ENCODE measurements around the gene CRYGA.

The CRYGA gene

DNA sequence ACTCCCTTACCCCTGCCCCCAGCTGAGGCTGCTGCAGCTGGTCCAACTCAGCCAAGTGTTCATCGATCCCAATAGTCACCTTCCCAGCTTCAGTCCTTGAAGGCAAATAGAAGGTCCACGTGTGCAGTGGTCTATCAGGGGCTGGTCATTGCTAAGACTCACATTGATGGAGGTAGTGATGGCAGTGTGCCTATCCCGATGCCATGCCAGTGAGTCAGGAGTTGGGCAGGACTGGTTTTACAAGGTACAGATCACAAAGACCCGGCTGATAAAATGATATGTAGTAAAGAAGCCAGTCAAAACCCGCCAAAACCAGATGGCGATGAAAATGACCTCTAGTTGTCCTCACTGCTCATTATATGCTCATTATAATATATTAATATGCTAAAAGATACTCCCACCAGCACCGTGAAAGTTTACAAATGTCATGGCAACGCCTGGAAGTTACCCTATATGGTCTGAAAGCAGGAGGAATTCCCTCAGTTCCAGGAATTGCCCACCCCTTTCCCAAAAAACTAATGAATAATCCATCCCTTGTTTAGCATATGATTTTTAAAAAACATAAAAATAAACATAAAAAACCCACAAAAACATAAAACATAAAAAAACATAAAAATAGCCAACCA, 29.3 kb upstream of the CRYGA start:
- H3K4me3 ChIP-seq (replicated peaks in 1 of 2; ENCODE audit: low read depth in 2 of 2, low read length in 2 of 2), result no peak overlapping the region
- no peak for DNase-seq (ENCODE audit: low read depth in 2 of 2)
- TF ChIP-seq, protein P1, sequence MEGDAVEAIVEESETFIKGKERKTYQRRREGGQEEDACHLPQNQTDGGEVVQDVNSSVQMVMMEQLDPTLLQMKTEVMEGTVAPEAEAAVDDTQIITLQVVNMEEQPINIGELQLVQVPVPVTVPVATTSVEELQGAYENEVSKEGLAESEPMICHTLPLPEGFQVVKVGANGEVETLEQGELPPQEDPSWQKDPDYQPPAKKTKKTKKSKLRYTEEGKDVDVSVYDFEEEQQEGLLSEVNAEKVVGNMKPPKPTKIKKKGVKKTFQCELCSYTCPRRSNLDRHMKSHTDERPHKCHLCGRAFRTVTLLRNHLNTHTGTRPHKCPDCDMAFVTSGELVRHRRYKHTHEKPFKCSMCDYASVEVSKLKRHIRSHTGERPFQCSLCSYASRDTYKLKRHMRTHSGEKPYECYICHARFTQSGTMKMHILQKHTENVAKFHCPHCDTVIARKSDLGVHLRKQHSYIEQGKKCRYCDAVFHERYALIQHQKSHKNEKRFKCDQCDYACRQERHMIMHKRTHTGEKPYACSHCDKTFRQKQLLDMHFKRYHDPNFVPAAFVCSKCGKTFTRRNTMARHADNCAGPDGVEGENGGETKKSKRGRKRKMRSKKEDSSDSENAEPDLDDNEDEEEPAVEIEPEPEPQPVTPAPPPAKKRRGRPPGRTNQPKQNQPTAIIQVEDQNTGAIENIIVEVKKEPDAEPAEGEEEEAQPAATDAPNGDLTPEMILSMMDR (IDR thresholded peaks at IDR 0.05; ENCODE audit: low read depth, low read length), result no peak

DNA sequence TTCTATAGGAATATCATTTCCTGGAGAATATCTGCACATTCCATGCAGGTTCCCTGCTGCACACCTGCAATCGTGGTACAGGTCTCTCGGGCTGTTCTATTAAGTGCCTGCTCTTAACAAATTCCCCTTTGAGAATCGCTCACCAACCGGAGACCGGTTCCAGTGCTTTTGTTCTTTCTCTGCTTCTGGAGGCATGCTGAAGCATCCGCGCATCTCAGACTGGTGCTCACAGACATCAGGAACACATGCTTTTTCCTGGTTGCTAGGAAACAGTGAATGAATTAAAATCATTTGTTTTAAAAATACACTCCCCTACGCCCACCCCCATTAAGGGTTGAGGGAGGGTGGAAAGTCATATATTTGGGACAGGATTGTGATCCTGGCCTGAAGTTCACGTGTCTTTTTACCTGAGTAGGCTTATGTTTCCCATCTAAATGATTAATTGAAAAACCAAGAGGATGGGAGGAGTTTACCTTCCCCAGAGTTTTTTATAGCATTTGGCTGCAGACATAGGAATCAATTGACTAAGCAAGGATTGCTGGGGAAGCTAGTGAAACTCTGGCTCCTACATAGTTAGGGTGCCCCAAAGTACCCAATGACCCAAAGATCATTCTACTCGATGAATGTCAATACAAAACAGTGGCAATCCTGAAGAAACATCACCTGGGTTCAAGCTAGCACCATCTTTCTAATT, 26.6 kb upstream of the CRYGA start, which contains the start of gene C2orf80:
Gene C2orf80 (minus strand): TSS at position 221 of the 694 bp plus-strand sequence. CDS start 3,044 bp downstream, outside the sequence.
- TF ChIP-seq, protein P1 (IDR thresholded peaks at IDR 0.05; ENCODE audit: low read depth, low read length), result no peak
- no peak within 1 kb of the TSS for H3K4me3 ChIP-seq (replicated peaks in 1 of 2; ENCODE audit: low read depth in 2 of 2, low read length in 2 of 2)
- no peak for DNase-seq (ENCODE audit: low read depth in 2 of 2)

DNA sequence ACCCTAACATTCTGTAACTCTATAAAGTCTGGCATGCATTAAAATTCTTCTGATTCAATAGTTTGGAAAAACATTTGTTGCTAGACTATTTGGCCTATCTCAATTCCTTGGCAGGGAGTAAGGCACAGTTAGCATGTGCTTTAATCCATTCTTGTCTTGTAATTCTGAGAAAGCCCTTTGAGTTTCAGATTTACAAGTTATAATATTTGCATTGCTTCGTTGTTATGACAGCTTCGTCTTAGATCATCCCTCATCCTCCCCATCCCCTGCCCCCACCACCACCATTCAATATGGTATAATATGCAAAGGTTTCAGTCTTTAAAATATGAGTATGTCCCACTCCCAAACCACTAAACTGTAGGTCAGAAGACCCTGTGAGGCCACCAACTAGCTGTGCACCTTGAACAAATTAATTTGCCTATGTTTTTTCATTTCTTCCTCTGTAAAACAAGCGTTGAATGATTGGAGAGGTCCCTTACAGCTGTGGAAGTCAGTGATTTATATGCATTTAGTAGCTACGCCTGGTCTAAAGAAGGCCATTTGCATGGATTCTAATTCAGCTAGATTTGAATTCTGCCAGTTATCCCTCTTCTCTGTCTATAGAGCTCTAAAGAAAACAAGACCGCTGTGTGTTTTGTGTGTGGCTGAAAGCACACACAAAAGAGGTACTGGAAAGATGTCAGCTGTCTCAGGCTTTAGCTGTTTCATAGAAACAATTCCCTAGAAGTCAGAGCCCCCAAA, 25.9 kb upstream of the CRYGA start:
- no peak for DNase-seq (ENCODE audit: low read depth in 2 of 2)
- no peak overlapping the region for H3K4me3 ChIP-seq (replicated peaks in 1 of 2; ENCODE audit: low read depth in 2 of 2, low read length in 2 of 2)
- TF ChIP-seq, protein P1 (IDR thresholded peaks at IDR 0.05; ENCODE audit: low read depth, low read length), result no peak

DNA sequence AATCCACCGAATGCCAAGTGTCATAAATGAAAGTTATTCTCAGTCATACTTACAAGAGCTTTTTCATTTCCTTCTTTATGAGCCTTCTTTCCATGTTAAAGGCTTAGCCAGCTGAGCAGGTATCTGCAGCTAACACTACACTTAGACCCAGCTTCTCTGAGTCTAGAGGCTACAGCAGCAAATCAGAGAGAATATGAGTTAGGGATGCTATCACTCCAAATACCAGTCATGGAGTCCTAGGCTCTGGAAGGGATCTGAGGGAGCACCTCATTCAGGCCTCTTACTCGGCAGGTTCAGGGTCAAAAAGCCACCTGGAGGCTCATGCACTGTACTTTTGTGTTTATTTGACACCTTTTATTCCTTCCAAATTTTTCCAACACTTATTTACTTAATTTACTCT, 23.5 kb upstream of the CRYGA start:
- DNase-seq (ENCODE audit: low read depth in 2 of 2), result no peak
- TF ChIP-seq, protein P1 (IDR thresholded peaks at IDR 0.05; ENCODE audit: low read depth, low read length), result no peak
- H3K4me3 ChIP-seq (replicated peaks in 1 of 2; ENCODE audit: low read depth in 2 of 2, low read length in 2 of 2), result no peak overlapping the region

DNA sequence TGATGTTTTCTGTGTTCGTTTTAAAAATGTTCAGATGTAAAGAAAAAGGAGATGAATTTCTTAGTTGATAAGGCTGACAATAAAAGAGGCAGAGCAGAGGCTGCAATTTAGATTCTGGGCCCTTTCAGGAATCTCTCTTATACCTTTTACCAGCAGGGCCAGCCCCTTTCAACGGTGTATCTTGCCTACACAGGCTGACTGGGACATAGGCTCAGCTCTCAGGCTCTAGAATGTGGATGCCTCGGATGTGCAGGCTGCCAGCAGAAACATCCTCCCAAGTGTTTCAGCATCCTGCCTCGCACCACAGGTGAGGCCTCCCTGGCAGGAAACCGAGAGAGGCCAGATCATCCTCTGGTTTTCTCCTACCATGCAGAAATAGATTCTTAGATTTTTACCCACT, 23.1 kb upstream of the CRYGA start:
- H3K4me3 ChIP-seq (replicated peaks in 1 of 2; ENCODE audit: low read depth in 2 of 2, low read length in 2 of 2), result no peak overlapping the region
- TF ChIP-seq, protein P1 (IDR thresholded peaks at IDR 0.05; ENCODE audit: low read depth, low read length), result no peak
- DNase-seq (ENCODE audit: low read depth in 2 of 2), result no peak

DNA sequence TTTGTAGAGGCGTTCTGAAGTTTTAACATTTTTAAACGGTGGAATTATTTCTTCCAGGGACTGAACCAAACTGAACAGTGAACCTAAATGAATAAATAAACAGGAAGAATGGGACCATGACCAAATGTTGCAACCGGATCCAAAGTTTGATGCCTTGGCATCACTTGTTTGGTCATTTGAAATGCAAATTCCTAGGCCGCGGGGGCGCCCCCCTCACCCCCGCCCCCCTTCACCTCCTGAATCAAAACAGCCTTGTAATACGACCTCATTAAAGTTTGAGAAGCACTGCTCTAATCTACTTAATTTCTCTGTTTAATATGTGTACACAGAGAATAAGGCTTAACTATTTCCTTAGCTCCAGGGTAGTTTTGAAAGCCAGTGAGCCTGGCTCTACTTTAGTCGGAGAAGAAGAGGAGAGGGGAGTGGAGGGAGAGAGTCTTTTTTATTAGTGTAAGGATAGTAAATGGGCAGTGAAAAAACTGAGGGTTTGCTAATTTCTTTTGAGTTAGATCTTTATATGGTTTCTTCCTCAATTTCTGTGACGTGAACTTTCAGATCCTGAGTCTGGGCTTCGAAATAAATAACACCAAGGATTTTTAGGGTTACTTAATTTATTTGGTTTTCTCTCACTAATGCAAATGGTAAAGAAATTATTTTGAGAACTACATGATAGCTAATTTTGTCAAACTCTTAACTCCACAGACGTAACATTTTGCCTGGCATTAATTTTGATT, 20.8 kb upstream of the CRYGA start:
- H3K4me3 ChIP-seq (replicated peaks in 1 of 2; ENCODE audit: low read depth in 2 of 2, low read length in 2 of 2), result no peak overlapping the region
- no peak for DNase-seq (ENCODE audit: low read depth in 2 of 2)
- TF ChIP-seq, protein P1 (IDR thresholded peaks at IDR 0.05; ENCODE audit: low read depth, low read length), result no peak

All from cardiac fibroblast (primary cell).